ENCODE measurements around the gene TRIM31.

Gene TRIM31

DNA sequence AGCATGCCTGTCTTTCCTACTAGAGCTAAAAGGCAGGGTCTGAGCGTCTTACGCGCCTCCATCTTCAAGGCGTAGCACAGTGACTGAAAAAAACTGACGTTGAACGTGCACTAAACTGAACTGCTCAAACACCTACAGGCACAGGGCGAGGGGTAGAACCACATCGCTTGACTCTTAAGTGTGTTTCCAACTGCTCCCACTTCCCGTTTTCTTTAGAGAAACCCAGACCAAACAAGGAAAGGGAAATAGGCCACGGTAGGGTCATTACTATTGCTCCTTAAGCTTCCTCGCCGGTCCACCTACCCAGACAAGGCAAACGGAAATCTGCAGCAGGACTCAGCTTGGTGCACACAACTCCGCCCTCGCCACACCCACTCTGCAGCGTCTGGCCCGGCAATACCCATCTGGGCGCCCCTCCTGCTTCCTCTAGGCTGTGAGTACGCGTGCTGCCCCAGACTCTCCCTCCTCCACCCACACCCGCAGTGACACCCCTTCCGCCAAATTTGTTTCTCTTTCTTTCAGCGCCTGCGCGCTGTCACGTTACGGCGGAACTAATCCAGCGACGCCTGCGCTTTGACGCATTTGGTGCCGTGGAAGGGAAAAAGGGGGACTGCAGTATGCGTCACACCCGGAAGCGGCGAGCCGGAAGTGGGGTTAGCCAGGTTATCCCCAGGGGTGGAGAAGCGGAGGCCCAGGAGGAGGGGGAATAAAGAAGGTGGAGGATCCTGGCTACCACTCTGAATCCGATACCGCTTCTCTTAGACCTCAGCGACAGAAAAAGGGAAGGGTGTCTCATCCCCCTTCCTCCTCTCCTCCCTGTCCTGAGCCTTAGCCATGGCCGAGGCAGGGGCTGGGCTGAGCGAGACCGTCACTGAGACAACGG, 46.1 kb downstream of the TRIM31 start, which contains the start of gene PPP1R11:
Gene PPP1R11 (plus strand): TSS at position 622 of the 883 bp plus-strand sequence. CDS start 213 bp downstream, at position 835.
- H3K4me3 ChIP-seq (ENCODE audit: low read depth, low read length) = peak within 1 kb of the TSS; percentile 88
- in situ Hi-C loops (cut with HindIII; ENCODE audit: low pct_ligation_motif_present, low sequenced_read_pairs) = no loop called here
- no peaks in the 10 kb centered on the region for H3K27me3 ChIP-seq (replicated peaks)
- peak; percentile 99 for DNase-seq
- TF ChIP-seq, protein P1, sequence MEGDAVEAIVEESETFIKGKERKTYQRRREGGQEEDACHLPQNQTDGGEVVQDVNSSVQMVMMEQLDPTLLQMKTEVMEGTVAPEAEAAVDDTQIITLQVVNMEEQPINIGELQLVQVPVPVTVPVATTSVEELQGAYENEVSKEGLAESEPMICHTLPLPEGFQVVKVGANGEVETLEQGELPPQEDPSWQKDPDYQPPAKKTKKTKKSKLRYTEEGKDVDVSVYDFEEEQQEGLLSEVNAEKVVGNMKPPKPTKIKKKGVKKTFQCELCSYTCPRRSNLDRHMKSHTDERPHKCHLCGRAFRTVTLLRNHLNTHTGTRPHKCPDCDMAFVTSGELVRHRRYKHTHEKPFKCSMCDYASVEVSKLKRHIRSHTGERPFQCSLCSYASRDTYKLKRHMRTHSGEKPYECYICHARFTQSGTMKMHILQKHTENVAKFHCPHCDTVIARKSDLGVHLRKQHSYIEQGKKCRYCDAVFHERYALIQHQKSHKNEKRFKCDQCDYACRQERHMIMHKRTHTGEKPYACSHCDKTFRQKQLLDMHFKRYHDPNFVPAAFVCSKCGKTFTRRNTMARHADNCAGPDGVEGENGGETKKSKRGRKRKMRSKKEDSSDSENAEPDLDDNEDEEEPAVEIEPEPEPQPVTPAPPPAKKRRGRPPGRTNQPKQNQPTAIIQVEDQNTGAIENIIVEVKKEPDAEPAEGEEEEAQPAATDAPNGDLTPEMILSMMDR (IDR thresholded peaks at IDR 0.05; ENCODE audit: low read depth, low read length, missing control alignments) = no peak
- peak within 1 kb of the TSS; percentile 88 for H3K27ac ChIP-seq
- no peaks in the 10 kb centered on the region for H3K36me3 ChIP-seq (replicated peaks)

DNA sequence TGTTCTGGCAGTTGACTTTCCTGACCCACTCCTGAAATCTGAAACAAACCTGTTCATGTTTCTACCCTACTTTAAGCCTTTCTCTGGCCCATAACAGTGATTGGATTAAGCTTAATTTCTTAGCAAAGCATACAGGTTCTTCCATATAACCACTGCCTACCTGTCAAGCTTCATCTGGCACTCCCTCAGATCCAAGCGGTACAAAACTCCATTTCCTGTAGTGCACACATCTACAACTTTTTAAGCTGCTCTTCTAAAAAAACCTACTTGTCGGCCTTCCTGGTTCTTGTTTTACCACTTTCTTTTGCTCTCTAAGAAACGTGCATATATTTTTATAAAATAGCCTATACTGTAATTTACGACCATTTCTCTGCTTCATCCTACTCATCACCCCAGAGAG, 46.8 kb downstream of the TRIM31 start:
- peak overlapping the region; percentile 88 for H3K27ac ChIP-seq
- H3K4me3 ChIP-seq (ENCODE audit: low read depth, low read length) = peak overlapping the region; percentile 88
- TF ChIP-seq, protein P1 (IDR thresholded peaks at IDR 0.05; ENCODE audit: low read depth, low read length, missing control alignments) = no peak
- in situ Hi-C loops (cut with HindIII; ENCODE audit: low pct_ligation_motif_present, low sequenced_read_pairs) = no loop called here
- DNase-seq = no peak
- no peaks in the 10 kb centered on the region for H3K27me3 ChIP-seq (replicated peaks)
- no peaks in the 10 kb centered on the region for H3K36me3 ChIP-seq (replicated peaks)

DNA sequence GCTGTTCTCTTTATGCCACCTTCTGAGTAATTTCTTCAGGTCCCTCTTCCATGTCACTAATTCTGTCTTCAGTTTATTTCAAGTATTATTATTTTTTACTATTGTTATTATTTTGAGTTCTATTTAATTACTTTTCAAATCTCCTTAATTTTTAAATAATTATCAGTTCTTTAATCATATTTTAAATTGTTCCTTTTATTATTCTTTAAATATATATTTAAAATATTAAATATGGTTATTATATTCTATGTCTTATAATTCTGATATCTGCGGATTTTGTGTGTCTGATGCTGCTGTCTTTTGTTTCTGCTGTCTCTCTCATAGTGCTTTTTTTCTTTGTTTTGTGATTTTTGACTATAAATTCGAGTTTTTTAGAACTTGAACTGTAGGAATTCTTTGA, 49.6 kb downstream of the TRIM31 start:
- no peaks in the 10 kb centered on the region for H3K27me3 ChIP-seq (replicated peaks)
- TF ChIP-seq, protein P1 (IDR thresholded peaks at IDR 0.05; ENCODE audit: low read depth, low read length, missing control alignments) = no peak
- in situ Hi-C loops (cut with HindIII; ENCODE audit: low pct_ligation_motif_present, low sequenced_read_pairs) = no loop called here
- no peak for DNase-seq
- no peak overlapping the region for H3K4me3 ChIP-seq (ENCODE audit: low read depth, low read length)
- no peaks in the 10 kb centered on the region for H3K36me3 ChIP-seq (replicated peaks)
- no peak overlapping the region for H3K27ac ChIP-seq

DNA sequence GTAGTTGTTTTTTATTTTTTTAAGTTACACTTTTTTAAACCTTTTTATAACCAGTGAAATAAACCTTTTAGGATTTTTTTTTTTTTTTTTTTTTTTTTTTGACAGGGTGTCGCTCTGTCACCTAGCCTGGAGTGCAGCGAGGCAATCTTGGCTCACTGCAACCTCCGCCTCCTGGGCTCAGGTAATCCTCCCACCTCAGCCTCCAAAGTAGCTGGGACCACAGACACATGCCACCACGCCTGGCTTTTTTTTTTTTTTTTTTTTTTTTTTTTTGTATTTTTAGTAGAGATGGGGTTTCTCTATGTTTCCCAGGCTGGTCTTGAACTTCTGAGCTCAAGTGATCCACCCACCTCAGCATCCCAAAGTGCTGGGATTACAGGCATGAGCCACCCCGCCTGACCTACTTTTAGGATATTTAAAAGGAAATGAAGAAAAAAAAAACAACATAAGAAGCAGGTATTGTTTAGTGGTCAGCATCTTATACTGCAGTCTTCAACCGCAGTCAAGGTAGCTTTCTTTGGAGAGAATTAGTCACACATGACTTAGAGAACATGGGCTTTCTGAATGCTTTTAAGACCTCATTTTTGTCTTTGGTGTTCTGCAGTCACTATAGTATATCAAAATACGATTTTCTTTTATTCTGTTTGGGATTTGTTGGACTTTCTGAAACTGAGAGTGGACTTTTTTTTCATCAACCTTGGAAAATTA, 50.3 kb downstream of the TRIM31 start:
- Histone ChIP-seq H3K27me3 (replicated peaks) (no peaks in the 10 kb centered on the region), H3K27ac (no peak overlapping the region), H3K36me3 (replicated peaks) (no peaks in the 10 kb centered on the region), H3K4me3 (ENCODE audit: low read depth, low read length) (no peak overlapping the region)
- DNase-seq = no peak
- in situ Hi-C loops (cut with HindIII; ENCODE audit: low pct_ligation_motif_present, low sequenced_read_pairs) = no loop called here
- TF ChIP-seq, protein P1 (IDR thresholded peaks at IDR 0.05; ENCODE audit: low read depth, low read length, missing control alignments) = no peak

DNA sequence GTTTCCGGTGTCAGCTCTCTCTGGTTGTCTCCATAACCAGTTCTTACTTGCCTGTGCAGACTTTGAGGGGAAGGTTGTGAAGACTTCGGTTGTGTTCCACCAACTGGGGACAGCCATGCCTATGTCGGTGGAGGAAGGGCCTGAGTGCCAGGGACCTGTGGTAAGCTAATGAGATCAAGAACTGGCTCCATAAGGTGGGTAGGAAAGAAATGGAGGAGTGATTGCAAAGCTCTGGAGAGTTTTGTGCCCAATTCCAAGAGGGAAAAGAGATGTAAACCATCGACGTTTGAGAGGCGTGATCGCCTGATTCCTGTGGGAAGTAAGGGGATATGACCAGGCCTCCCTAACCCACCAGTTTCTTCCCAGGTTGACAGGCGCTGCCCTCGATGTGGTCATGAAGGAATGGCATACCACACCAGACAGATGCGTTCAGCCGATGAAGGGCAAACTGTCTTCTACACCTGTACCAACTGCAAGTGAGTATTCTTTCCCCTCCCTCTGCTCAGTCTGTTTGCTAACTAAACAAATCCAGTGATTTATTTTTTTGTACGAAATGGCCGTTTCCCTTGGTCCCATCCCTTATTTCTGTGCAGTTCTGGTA, 50.9 kb downstream of the TRIM31 start:
- Histone ChIP-seq H3K4me3 (ENCODE audit: low read depth, low read length) (peak overlapping the region; percentile 89), H3K36me3 (replicated peaks) (no peaks in the 10 kb centered on the region), H3K27ac (peak overlapping the region; percentile 76), H3K27me3 (replicated peaks) (no peaks in the 10 kb centered on the region)
- DNase-seq = no peak
- in situ Hi-C loops (cut with HindIII; ENCODE audit: low pct_ligation_motif_present, low sequenced_read_pairs) = no loop called here
- TF ChIP-seq, protein P1 (IDR thresholded peaks at IDR 0.05; ENCODE audit: low read depth, low read length, missing control alignments) = no peak

Measured in brain microvascular endothelial cell (primary cell).